ENCODE results near the gene CPLX4.
"Not testable (repeated sequence)": the region's sequence is repeated elsewhere in the genome, so short reads cannot be mapped to it uniquely, and the experiment has no call there.

Gene CPLX4

GRCh38 chr18:59264121-59264571, 54.3 kb downstream of the CPLX4 start:
- Histone ChIP-seq H3K27ac (no peak overlapping the region), H3K4me3 (no peak overlapping the region)
- no peak for DNase-seq (ENCODE audit: low spot score)
- TF ChIP-seq CTCF (IDR thresholded peaks at IDR 0.05) = no peak

GRCh38 chr18:59263661-59264060, 54.8 kb downstream of the CPLX4 start:
- TF ChIP-seq CTCF (IDR thresholded peaks at IDR 0.05) = no peak
- Histone ChIP-seq H3K4me3 (no peak overlapping the region), H3K27ac (no peak overlapping the region)
- DNase-seq (ENCODE audit: low spot score) = no peak

GRCh38 chr18:59262243-59262642, 56.2 kb downstream of the CPLX4 start:
- not testable (repeated sequence) for H3K4me3 ChIP-seq; H3K27ac ChIP-seq; DNase-seq (ENCODE audit: low spot score)

GRCh38 chr18:59261842-59262241, 56.6 kb downstream of the CPLX4 start:
- DNase-seq (ENCODE audit: low spot score); H3K27ac ChIP-seq; H3K4me3 ChIP-seq: not testable (repeated sequence)

GRCh38 chr18:59255491-59255890, 63.0 kb downstream of the CPLX4 start:
- DNase-seq (ENCODE audit: low spot score); H3K4me3 ChIP-seq; H3K27ac ChIP-seq: not testable (repeated sequence)

- DNase-seq (ENCODE audit: low spot score) = no peak
Observed at GRCh38 chr18:59249199-59249774, 69.2 kb downstream of the CPLX4 start.

GRCh38 chr18:59246796-59247195, 71.7 kb downstream of the CPLX4 start:
- Histone ChIP-seq H3K27ac (no peak overlapping the region), H3K4me3 (no peak overlapping the region)
- DNase-seq (ENCODE audit: low spot score) = no peak
- TF ChIP-seq CTCF (IDR thresholded peaks at IDR 0.05) = no peak

More at GRCh38 chr18:59249199-59249774, 69.2 kb downstream of the CPLX4 start:
- TF ChIP-seq CTCF (IDR thresholded peaks at IDR 0.05) = no peak
- Histone ChIP-seq H3K27ac (no peak overlapping the region), H3K4me3 (no peak overlapping the region)

Data from coronary artery (tissue), 2 donors.